HCT116 (cell line): Measurements from ENCODE around the gene ZFP69B.

Experiments
- EZH2 ChIP-seq: fragments of 200-600 bp; sonication (generic); IDR thresholded peaks from 2 replicates; pipeline ENCODE4 v1.6.1; 2017; ENCODE audit warnings: antibody characterized with exemption, mixed run types
- EZH2phosphoT487 ChIP-seq: fragments of 200-600 bp; IDR thresholded peaks from 2 replicates; pipeline ENCODE4 v1.6.1; 2018; ENCODE audit warnings: antibody characterized with exemption, borderline replicate concordance
- JUND ChIP-seq: IDR thresholded peaks from 2 replicates; pipeline ENCODE4 v1.6.1; 2012
- POLR2A ChIP-seq: IDR thresholded peaks from 2 replicates; pipeline ENCODE4 v1.7.0; 2011; ENCODE audit warnings: borderline replicate concordance; ENCODE audit not compliant: insufficient read depth, insufficient read length; ENCODE audit errors: extremely low read depth
- YY1 ChIP-seq: IDR thresholded peaks from 2 replicates; pipeline ENCODE4 v1.6.1; 2011; ENCODE audit warnings: low read length, low read depth, moderate library complexity, mild to moderate bottlenecking; ENCODE audit not compliant: insufficient replicate concordance; ENCODE audit errors: extremely low read depth
- ZNF274 ChIP-seq: fragments of 200-500 bp; sonication (Bioruptor generic); IDR thresholded peaks from 2 replicates; pipeline ENCODE4 v1.6.1; 2014; ENCODE audit warnings: mild to moderate bottlenecking, low read depth, low read length, inconsistent platforms

DNA sequence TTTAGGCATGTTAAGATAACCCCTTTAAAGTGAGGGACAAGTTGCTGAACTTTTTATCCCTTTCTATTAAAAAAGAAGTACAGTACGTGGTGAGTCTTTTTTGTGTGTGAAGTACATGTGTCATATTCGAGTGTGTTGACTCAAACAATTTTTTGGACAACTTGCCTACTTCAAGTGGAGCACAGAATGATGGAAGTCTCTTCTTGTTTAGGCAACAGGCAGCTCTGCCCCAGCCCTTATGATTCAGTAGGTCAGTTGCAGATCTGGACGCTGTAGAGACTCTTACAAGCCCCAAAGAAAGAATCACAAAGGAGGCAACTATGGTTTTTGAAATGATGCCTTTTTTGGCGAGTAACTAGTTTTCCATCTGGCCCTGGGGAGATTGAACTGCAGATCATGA lies 14.4 kb upstream of the ZFP69B start:
- TF ChIP-seq YY1 (no peak), EZH2 (no peak), POLR2A (no peak), ZNF274 (no peak), JUND (no peak), EZH2phosphoT487 (no peak)
